Large intestine (tissue), 3 donors: ENCODE results near the gene MTMR2. TPM values are rescaled to one million over a fixed set of nuclear protein-coding genes. Genes with fewer than 3 reads are reported as not detected.

Experiments used
- DNase-seq, 2 donors: peaks; one replicate each; pipeline versions ENCODE4 v3.0.0 to v3.0.0-alpha.2; 2013
- H3K27ac ChIP-seq: one replicate; pipeline ENCODE4 v1.5.1; 2013; ENCODE audit warnings: low read length
- H3K27me3 ChIP-seq: 2 replicates; pipeline ENCODE4 v1.6.1; 2013; ENCODE audit warnings: low read length; ENCODE audit not compliant: control insufficient read depth, insufficient read depth
- H3K36me3 ChIP-seq: 2 replicates; pipeline ENCODE4 v1.6.1; 2013; ENCODE audit warnings: low read length; ENCODE audit not compliant: control insufficient read depth, insufficient read depth
- H3K4me1 ChIP-seq: one replicate; pipeline ENCODE4 v1.6.1; 2013; ENCODE audit warnings: low read length; ENCODE audit not compliant: control insufficient read depth, insufficient read depth
- H3K4me3 ChIP-seq: one replicate; pipeline ENCODE4 v1.5.1; 2013; ENCODE audit warnings: low read length
- H3K9me3 ChIP-seq: one replicate; pipeline ENCODE4 v1.6.1; 2013; ENCODE audit warnings: mild to moderate bottlenecking, low read depth, low read length, moderate library complexity; ENCODE audit not compliant: control insufficient read depth
- WGBS: methylation state at CpG from one replicate; pipeline ENCODE4 v1.1.5; 2013; ENCODE audit warnings: low lambda C conversion rate; ENCODE audit not compliant: insufficient coverage; 5-methylcytosine and 5-hydroxymethylcytosine counted together
- polyA plus RNA-seq: library from polyadenylated mRNA; unstranded; fragments of 120-200 nt; gene quantifications from one replicate; pipeline ENCODE4 v1.2.1, GENCODE V29; 2013

MTMR2 gene
- polyA plus RNA-seq, 1 donor = 27.7 TPM

DNA sequence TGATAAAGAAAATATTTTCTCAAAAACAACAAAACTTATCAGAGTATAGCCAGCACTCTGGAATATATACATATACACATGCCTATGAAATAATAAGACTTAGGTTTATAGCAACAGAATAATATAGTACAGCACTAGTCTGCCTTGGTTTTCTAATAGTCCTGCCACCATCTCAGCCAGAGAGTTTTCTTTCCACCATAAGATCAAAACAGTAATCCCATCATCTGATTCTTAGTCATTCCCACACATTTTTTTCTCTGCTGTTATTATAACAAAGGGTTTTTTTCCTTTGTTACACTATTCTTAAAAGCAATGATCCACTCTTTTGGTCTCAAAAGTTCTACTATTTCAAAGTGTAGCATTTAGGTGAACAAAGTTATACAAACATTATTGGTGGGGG is 15.1 kb downstream of the MTMR2 start:
- H3K27me3 ChIP-seq = no peaks in the 10 kb centered on the region
- H3K9me3 ChIP-seq = no peaks in the 10 kb centered on the region
- H3K36me3 ChIP-seq = no peaks in the 10 kb centered on the region
- DNase-seq = no peak
- H3K27ac ChIP-seq = no peak overlapping the region
- peaks cover 2% of the 10 kb centered on the region for H3K4me1 ChIP-seq
- H3K4me3 ChIP-seq = no peak overlapping the region

DNA sequence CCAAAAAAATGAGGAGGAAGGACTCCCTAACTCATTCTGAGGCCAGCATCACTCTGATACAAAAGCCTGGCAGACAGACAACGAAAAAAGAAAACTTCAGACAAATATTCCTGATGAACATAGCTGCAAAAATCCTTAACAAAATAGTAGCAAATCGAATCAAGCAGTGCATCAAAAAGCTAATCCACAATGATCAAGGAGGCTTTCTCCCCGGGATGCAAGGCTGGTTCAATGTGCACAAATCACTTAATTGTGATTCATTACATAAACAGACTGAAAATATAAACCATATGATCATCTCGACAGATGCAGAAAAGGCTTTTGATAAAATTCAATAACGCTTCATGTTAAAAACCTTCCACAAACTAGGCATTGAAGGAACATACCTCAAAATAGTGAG is 16.4 kb downstream of the MTMR2 start:
- Histone ChIP-seq H3K4me1 (peaks cover 2% of the 10 kb centered on the region), H3K27ac (no peak overlapping the region), H3K27me3 (no peaks in the 10 kb centered on the region), H3K4me3 (no peak overlapping the region), H3K9me3 (no peaks in the 10 kb centered on the region), H3K36me3 (no peaks in the 10 kb centered on the region)
- no peak for DNase-seq
- no CpG with 5 or more reads among the region's 5 CpGs for WGBS

DNA sequence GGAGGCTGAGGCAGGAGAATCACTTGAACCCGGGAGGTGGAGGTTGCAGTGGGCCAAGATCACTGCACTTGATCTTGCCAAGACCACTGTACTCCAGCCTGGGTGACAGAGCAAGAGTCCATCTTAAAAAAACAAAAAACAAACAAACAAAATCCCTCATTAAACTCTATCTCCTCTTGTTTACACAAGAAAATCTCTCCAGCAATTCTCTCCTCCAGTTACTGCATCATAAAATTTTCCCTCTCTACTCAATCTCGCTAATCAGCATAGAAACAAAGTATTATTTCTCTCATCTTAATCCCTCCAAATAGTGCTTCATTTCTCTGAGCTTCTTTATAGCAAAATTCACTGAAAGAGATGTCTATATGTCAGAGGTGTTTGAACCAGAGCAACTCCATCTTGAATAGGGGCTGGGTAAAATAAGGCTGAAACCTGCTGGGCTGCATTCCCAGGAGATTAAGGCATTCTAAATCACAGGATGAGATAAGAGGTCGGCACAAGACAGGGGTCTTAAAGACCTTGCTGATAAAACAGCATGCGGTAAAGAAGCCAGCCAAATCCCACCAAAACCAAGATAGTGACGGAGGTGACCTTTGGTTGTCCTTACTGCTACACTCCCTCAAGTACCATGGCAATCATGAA is 19.8 kb downstream of the MTMR2 start:
- peak in 1 of 2 donors; percentile 44 for DNase-seq
- H3K27ac ChIP-seq = no peak overlapping the region
- WGBS = 17% methylated on average over 1 of the region's 5 CpGs
- no peaks in the 10 kb centered on the region for H3K36me3 ChIP-seq
- H3K4me3 ChIP-seq = no peak overlapping the region
- H3K27me3 ChIP-seq = no peaks in the 10 kb centered on the region
- H3K9me3 ChIP-seq = no peaks in the 10 kb centered on the region
- peaks cover 2% of the 10 kb centered on the region for H3K4me1 ChIP-seq

DNA sequence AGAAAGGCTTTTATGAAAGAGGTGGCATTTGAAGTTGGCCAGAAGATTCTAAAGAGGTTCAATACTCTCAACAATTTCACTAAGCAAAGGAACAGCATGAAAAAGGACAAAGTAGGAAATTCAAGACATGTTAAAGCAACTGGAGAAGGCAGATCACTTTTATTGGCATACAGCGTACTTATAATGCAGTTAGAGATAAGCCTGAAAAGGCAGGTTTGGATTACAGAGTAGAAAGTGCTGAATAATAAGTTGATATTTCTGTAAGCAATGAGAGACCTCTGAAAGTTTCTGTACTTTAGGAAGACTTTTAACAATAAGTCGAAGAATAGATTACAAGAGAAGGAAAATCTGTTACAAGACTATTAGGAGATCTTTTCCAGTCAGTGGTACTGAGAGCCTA is 25.1 kb downstream of the MTMR2 start:
- Histone ChIP-seq H3K27me3 (no peaks in the 10 kb centered on the region), H3K4me3 (no peak overlapping the region), H3K9me3 (no peaks in the 10 kb centered on the region), H3K4me1 (no peaks in the 10 kb centered on the region), H3K27ac (no peak overlapping the region), H3K36me3 (no peaks in the 10 kb centered on the region)
- WGBS = 29% methylated on average over 1 of the region's 2 CpGs
- DNase-seq = no peak

DNA sequence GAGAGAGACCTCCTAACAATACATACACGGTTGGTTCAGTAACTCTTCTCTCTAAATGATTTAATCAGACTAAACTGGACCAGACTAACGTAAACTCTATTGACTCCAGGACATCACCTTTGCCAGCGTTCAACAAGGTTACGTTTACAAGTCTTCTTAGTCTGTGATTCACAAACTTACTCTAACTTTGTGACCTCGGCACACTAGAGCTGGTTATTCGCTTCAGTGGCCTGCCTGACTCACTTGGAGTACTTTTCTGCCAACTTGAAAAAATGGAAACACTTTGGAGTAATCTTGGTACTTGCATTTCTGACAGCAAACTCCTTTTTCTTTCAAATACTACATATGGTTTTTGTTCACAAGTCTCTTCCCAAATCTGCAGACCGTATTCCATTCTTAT is 26.2 kb downstream of the MTMR2 start:
- 100% methylated on average over 2 of the region's 7 CpGs for WGBS
- Histone ChIP-seq H3K9me3 (no peaks in the 10 kb centered on the region), H3K4me3 (no peak overlapping the region), H3K36me3 (no peaks in the 10 kb centered on the region), H3K4me1 (peaks cover 6% of the 10 kb centered on the region), H3K27ac (no peak overlapping the region), H3K27me3 (no peaks in the 10 kb centered on the region)
- no peak for DNase-seq

DNA sequence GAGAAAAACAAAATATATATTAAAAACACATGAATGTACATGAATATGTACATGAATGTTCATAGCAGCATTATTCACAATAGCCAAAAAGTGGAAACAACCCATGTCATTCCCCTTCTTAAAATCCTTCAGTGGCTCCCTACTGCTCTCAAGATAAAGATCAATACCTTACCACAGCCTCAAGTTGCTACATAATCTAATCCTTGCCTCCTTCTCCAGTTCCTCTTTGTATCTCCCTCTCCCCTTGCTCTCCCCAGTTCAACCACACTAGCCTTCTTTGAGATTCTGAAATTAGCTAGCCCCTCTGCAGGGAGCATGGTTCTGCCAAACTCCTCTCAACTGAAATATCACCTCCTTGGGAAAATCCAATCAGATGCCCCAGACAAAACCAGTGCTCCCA is 28.1 kb downstream of the MTMR2 start:
- no peaks in the 10 kb centered on the region for H3K27me3 ChIP-seq
- H3K27ac ChIP-seq = no peak overlapping the region
- H3K4me1 ChIP-seq = peaks cover 18% of the 10 kb centered on the region
- H3K9me3 ChIP-seq = no peaks in the 10 kb centered on the region
- no peaks in the 10 kb centered on the region for H3K36me3 ChIP-seq
- no peak for DNase-seq
- H3K4me3 ChIP-seq = no peak overlapping the region

DNA sequence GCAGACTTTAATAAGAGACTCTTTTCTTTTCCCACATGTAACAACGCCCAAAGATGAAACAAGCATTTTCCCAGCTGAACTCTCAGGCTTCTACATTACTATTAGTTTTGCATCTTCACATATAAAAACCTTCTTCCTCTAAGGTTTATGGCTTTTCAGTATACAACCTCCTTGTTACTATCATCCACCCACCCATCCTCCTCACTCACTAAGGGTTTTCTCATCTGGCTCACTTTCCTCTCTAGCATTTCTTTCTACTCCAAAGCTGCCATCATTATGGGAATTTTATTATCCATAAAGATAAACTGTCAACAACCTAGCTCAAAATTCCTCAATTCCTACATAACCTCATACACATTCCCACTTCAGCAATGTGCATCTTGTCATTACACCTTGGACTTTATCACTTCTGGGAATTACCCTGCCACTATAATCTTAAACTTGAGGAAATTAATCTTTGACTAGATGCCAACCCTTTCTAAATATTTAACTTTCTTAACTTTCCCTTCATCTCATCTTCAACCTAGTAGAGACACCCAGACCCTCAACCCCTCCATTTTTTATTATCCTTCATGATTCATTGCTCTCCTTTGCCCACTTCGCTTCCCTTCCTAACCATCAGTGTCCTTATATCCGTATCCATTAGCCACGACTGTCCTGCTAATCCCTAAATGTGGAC is 30.9 kb downstream of the MTMR2 start:
- Histone ChIP-seq H3K9me3 (no peaks in the 10 kb centered on the region), H3K4me3 (no peak overlapping the region), H3K4me1 (peaks cover 18% of the 10 kb centered on the region), H3K36me3 (no peaks in the 10 kb centered on the region), H3K27ac (peak overlapping the region; percentile 24), H3K27me3 (no peaks in the 10 kb centered on the region)
- 0% methylated on average over 1 of the region's 4 CpGs for WGBS
- peak; percentile 34 to 75 for DNase-seq

DNA sequence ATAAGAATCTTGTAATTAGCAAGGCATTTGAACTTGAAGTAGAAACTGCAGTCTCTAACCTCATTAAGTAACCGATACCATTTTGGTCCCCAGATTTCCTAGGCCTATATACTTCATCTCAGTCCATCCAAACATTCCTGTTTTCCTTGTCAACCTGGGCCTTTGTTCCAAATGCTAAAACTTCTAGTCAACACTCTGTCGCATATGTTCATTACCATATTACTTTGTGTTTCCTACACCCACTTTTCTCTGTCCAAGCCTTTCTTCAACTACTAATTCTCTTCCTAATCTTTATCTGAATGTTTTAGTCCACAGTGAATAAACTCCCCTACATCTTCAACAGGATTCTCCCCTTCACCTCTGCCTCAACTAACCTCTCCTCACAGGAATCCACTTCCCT is 31.4 kb downstream of the MTMR2 start:
- H3K4me1 ChIP-seq = peaks cover 18% of the 10 kb centered on the region
- no peak overlapping the region for H3K4me3 ChIP-seq
- H3K9me3 ChIP-seq = no peaks in the 10 kb centered on the region
- peak overlapping the region; percentile 24 for H3K27ac ChIP-seq
- 74% methylated on average over 2 of the region's 2 CpGs for WGBS
- H3K27me3 ChIP-seq = no peaks in the 10 kb centered on the region
- no peak for DNase-seq
- peaks cover 1% of the 10 kb centered on the region for H3K36me3 ChIP-seq

DNA sequence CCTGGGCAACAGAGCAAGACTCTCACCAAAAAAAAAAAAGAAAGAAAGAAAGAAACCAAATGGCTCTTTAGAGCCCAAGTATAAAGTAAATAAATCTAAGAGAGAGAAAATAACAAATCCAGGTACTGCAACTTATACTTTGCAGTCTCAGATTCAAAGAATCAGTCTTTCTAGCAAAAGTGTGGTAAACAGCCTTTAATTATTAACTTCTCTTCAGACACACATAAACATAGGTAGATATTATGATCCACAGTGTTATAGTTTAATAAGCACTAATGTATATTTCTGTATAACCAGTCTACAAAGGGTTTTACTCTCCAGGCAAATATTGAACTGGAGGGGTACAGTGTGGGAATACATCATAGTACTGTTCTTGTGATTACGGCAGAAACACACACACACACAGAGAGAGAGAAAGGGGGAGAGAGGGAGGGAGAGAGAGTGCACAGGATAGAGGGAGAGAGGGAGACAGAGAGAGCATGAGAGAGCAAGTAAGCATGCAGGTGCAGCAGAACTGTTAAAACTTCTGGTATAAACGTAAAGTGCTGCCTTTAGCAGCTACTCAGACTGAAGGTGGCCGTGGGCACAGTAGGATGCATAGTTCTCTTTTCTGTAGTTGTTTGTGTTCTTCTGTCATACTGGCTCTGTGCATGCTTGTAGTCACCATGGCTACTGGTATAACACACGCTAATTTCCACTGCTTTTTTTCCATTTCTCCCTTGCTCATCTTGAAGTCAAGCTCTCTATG is 32.3 kb downstream of the MTMR2 start:
- H3K27me3 ChIP-seq = no peaks in the 10 kb centered on the region
- H3K4me3 ChIP-seq = no peak overlapping the region

DNA sequence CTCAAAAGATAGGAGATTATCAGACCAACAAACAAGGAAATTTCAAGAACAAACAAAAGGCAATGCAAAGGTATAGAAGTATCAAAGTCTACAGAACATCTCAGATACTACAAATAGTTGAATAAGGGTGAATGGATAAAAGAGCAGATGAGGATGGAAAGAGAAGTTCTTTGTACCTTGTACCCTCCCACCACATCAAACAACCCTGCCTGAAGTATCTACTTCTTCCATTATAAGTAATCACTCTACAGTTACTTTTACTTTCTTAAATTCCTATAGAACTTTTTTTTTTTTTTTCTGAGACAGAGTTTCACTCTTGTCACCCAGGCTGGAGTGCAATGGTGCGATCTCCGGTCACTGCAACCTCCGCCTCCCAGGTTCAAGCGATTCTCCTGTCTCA is 35.1 kb downstream of the MTMR2 start:
- no CpG with 5 or more reads among the region's 4 CpGs for WGBS

More for the DNA sequence above, 32.3 kb downstream of the MTMR2 start:
- WGBS = 53% methylated on average over 2 of the region's 4 CpGs
- H3K36me3 ChIP-seq = peaks cover 4% of the 10 kb centered on the region
- H3K4me1 ChIP-seq = peaks cover 18% of the 10 kb centered on the region
- DNase-seq = peak in 1 of 2 donors; percentile 43
- H3K27ac ChIP-seq = no peak overlapping the region
- H3K9me3 ChIP-seq = no peaks in the 10 kb centered on the region

More for the DNA sequence above, 35.1 kb downstream of the MTMR2 start:
- DNase-seq = no peak
- Histone ChIP-seq H3K27me3 (no peaks in the 10 kb centered on the region), H3K4me3 (no peak overlapping the region), H3K4me1 (peaks cover 18% of the 10 kb centered on the region), H3K27ac (no peak overlapping the region), H3K9me3 (no peaks in the 10 kb centered on the region), H3K36me3 (peaks cover 6% of the 10 kb centered on the region)
